Suprapubic skin (tissue), 3 donors: ENCODE measurements around the gene SETD9.

Experiments used
- EP300 ChIP-seq: sonication (generic); formaldehyde crosslinking; IDR thresholded peaks from one replicate; pipeline ENCODE4 v1.6.1; 2017; ENCODE audit warnings: antibody characterized with exemption
- POLR2A ChIP-seq, 2 donors: fragments of 450-650 bp; IDR thresholded peaks; one replicate each; pipeline ENCODE4 v1.6.1; 2017; ENCODE audit warnings: antibody characterized with exemption in 2 of 2, mild to moderate bottlenecking in 2 of 2, moderate library complexity in 2 of 2
- TF ChIP-seq, protein P1 (sequence below), 2 donors: fragments of 200-600 bp in 1 of 2; fragments of 450-650 bp in 1 of 2; sonication (generic) in 1 of 2; IDR thresholded peaks; one replicate each; pipeline ENCODE4 v1.5.1; 2016 to 2019; ENCODE audit warnings: antibody characterized with exemption in 2 of 2, mild to moderate bottlenecking in 1 of 2, moderate library complexity in 1 of 2

DNA sequence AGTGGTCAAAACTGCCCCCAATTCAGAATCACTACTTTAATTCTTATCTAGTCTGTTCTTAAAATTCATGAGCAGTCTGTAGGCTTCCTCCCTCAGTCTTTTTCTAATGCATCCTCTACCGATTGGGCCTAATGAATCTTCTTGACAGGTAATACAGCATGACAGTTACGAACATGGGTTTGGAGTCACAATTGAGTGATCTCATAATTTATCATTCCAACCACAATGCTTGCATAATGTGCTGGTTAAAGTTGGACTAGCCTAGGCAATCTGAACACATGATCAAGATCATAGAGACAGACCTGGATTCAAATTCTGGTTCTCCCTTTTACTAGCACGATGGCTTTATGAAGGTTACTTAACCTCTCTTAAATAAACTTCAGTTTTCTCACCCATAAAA, 33.1 kb upstream of the SETD9 start:
- TF ChIP-seq POLR2A (IDR thresholded peaks at IDR 0.05), result no peak
- TF ChIP-seq, protein P1, sequence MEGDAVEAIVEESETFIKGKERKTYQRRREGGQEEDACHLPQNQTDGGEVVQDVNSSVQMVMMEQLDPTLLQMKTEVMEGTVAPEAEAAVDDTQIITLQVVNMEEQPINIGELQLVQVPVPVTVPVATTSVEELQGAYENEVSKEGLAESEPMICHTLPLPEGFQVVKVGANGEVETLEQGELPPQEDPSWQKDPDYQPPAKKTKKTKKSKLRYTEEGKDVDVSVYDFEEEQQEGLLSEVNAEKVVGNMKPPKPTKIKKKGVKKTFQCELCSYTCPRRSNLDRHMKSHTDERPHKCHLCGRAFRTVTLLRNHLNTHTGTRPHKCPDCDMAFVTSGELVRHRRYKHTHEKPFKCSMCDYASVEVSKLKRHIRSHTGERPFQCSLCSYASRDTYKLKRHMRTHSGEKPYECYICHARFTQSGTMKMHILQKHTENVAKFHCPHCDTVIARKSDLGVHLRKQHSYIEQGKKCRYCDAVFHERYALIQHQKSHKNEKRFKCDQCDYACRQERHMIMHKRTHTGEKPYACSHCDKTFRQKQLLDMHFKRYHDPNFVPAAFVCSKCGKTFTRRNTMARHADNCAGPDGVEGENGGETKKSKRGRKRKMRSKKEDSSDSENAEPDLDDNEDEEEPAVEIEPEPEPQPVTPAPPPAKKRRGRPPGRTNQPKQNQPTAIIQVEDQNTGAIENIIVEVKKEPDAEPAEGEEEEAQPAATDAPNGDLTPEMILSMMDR (IDR thresholded peaks at IDR 0.05), result no peak
- TF ChIP-seq EP300, result no peak
